HepG2 (cell line): ENCODE data around the gene DNLZ. TPM values are rescaled to one million over a fixed set of nuclear protein-coding genes. Genes with fewer than 3 reads are reported as not detected.
A peak's percentile ranks its signal among the peaks of the same experiment; 100 is the strongest.

Experiments
- CENPT ChIP-seq: sonication (generic); formaldehyde crosslinking; IDR thresholded peaks from 2 replicates; pipeline ENCODE4 v1.8.0; 2022; ENCODE audit warnings: low read depth, mild to moderate bottlenecking, moderate library complexity, missing genetic modification reagents
- E2F2 ChIP-seq: sonication (generic); formaldehyde crosslinking; IDR thresholded peaks from 2 replicates; pipeline ENCODE4 v1.4.0; 2020; ENCODE audit warnings: missing genetic modification reagents, borderline replicate concordance
- FOXM1 ChIP-seq: sonication (generic); formaldehyde crosslinking; IDR thresholded peaks from 2 replicates; pipeline ENCODE4 v1.5.0; 2020; ENCODE audit warnings: missing genetic modification reagents
- FOXO1 ChIP-seq: sonication (generic); formaldehyde crosslinking; IDR thresholded peaks from 2 replicates; pipeline ENCODE4 v1.4.0; 2020; ENCODE audit warnings: missing genetic modification reagents
- GABPA ChIP-seq, 2 experiments: IDR thresholded peaks; 2 replicates each; pipeline ENCODE4 v1.6.1; 2011 to 2016; ENCODE audit warnings: low read depth in 2 of 2, low read length in 1 of 2, missing biosample characterization in 1 of 2, missing genetic modification characterization in 1 of 2
- GABPB1 ChIP-seq: IDR thresholded peaks from 2 replicates; pipeline ENCODE4 v1.6.1; 2016; ENCODE audit warnings: mild to moderate bottlenecking, missing genetic modification reagents, moderate library complexity, missing compliant biosample characterization
- HCFC1 ChIP-seq: fragments of 150-350 bp; IDR thresholded peaks from 2 replicates; pipeline ENCODE4 v1.6.1; 2014; ENCODE audit warnings: low read depth, low read length
- IRF9 ChIP-seq: sonication (generic); formaldehyde crosslinking; IDR thresholded peaks from 2 replicates; pipeline ENCODE4 v1.8.0; 2022; ENCODE audit warnings: missing genetic modification reagents, mild to moderate bottlenecking, borderline replicate concordance
- LCORL ChIP-seq, 2 experiments: fragments of 450-650 bp in 1 of 2; sonication (generic) in 1 of 2; formaldehyde crosslinking in 1 of 2; IDR thresholded peaks; 2 replicates each; pipeline versions ENCODE4 v1.5.0 to v1.6.1; 2017 to 2020; ENCODE audit warnings: antibody characterized with exemption in 1 of 2, missing genetic modification reagents in 1 of 2
- PRMT3 ChIP-seq: sonication (generic); formaldehyde crosslinking; IDR thresholded peaks from 2 replicates; pipeline ENCODE4 v1.8.1; 2022; ENCODE audit warnings: low read depth, mild to moderate bottlenecking, moderate library complexity, missing genetic modification reagents, borderline replicate concordance
- RBM39 ChIP-seq: fragments of 200-400 bp; formaldehyde crosslinking; IDR thresholded peaks from one replicate; pipeline ENCODE4 v1.6.1; 2018; ENCODE audit warnings: antibody characterized with exemption, mild to moderate bottlenecking, low read depth, low read length; ENCODE audit not compliant: poor library complexity, severe bottlenecking
- SNAI1 ChIP-seq: sonication (generic); formaldehyde crosslinking; IDR thresholded peaks from 2 replicates; pipeline ENCODE4 v1.5.0; 2020; ENCODE audit warnings: mild to moderate bottlenecking, missing genetic modification reagents, borderline replicate concordance
- TARDBP ChIP-seq: sonication (generic); formaldehyde crosslinking; IDR thresholded peaks from 2 replicates; pipeline ENCODE4 v1.8.0; 2022; ENCODE audit warnings: mild to moderate bottlenecking, missing genetic modification reagents
- XBP1 ChIP-seq: sonication (generic); formaldehyde crosslinking; IDR thresholded peaks from 2 replicates; pipeline ENCODE4 v1.5.0; 2020; ENCODE audit warnings: missing genetic modification reagents
- YY1 ChIP-seq: IDR thresholded peaks from 2 replicates; pipeline ENCODE4 v1.6.1; 2011; ENCODE audit warnings: low read length, low read depth, moderate library complexity, mild to moderate bottlenecking; ENCODE audit not compliant: insufficient read depth, insufficient replicate concordance
- ZFYVE20 ChIP-seq: sonication (generic); formaldehyde crosslinking; IDR thresholded peaks from 2 replicates; pipeline ENCODE4 v1.8.0; 2023; ENCODE audit warnings: low read depth, mild to moderate bottlenecking, moderate library complexity, missing genetic modification reagents, borderline replicate concordance
- ZNF329 ChIP-seq: sonication (generic); formaldehyde crosslinking; IDR thresholded peaks from 2 replicates; pipeline ENCODE4 v1.9.0; 2021; ENCODE audit warnings: low read depth, mild to moderate bottlenecking, missing genetic modification reagents
- ZNF501 ChIP-seq: sonication (generic); formaldehyde crosslinking; IDR thresholded peaks from 2 replicates; pipeline ENCODE4 v1.5.1; 2020; ENCODE audit warnings: mild to moderate bottlenecking, moderate library complexity, missing genetic modification reagents
- ZNF570 ChIP-seq: sonication (generic); formaldehyde crosslinking; IDR thresholded peaks from 2 replicates; pipeline ENCODE4 v1.4.0; 2020; ENCODE audit warnings: mild to moderate bottlenecking, missing genetic modification reagents, borderline replicate concordance
- ZNF577 ChIP-seq: sonication (generic); formaldehyde crosslinking; IDR thresholded peaks from 2 replicates; pipeline ENCODE4 v1.4.0; 2020; ENCODE audit warnings: mild to moderate bottlenecking, low read depth, missing genetic modification reagents, borderline replicate concordance
- ZNF605 ChIP-seq: sonication (generic); formaldehyde crosslinking; IDR thresholded peaks from 2 replicates; pipeline ENCODE4 v1.8.0; 2022; ENCODE audit warnings: mild to moderate bottlenecking, missing genetic modification reagents
- polyA plus RNA-seq, 8 experiments: library from polyadenylated mRNA; depleted of rRNA in 3 of 8; stranded (reverse) in 7 of 8; unstranded in 1 of 8; fragments of >200 nt; fragmentation: Illumina TruSeq in 4 of 8; extraction: Trizol in 4 of 8; gene quantifications; 2 replicates each; pipeline versions ENCODE4 v1.2.1 to v1.2.3, GENCODE V29; 2011 to 2016; ENCODE audit warnings: low read depth in 4 of 8, missing spikeins in 1 of 8, mixed read lengths in 1 of 8; ENCODE audit not compliant: insufficient read depth in 1 of 8
- total RNA-seq, 5 experiments: library from RNA; depleted of rRNA; stranded (reverse); fragments of >200 nt; fragmentation: Illumina TruSeq; extraction: Trizol; gene quantifications; 2 replicates each; pipeline ENCODE4 v1.2.3, GENCODE V29; 2016; ENCODE audit warnings: low read depth in 1 of 5
- TF ChIP-seq, protein P1 (sequence below): sonication (generic); formaldehyde crosslinking; IDR thresholded peaks from 2 replicates; pipeline ENCODE4 v1.4.0; 2020; ENCODE audit warnings: mild to moderate bottlenecking, missing genetic modification reagents
- TF ChIP-seq, protein P2 (sequence below): sonication (generic); formaldehyde crosslinking; IDR thresholded peaks from 2 replicates; pipeline ENCODE4 v1.8.0; 2022; ENCODE audit warnings: mild to moderate bottlenecking, missing genetic modification reagents; ENCODE audit not compliant: insufficient replicate concordance

Gene DNLZ
- total and polyA plus RNA-seq, 2 of the 13 experiments (the other 11 are each of a cell fraction or from before 2014, with no cell fraction given): 3.4 to 8.0 TPM

GRCh38 chr9:136400038-136400834 lies 36.7 kb upstream of the DNLZ start, which contains the start of gene SNAPC4 (continued):
- TF ChIP-seq IRF9 (CRISPR knock-in tag) (peak; percentile 65; the same call in 1 of the 2 replicates), PRMT3 (no peak), RBM39 (peak; percentile 22), ZNF329 (CRISPR knock-in tag) (no peak), FOXO1 (CRISPR knock-in tag) (0 out of 2 replicates have a peak, but pooled peaks have one; percentile 13), ZNF501 (CRISPR knock-in tag) (peak; percentile 50; the same call in 1 of the 2 replicates), FOXM1 (CRISPR knock-in tag) (no peak), LCORL (IDR thresholded peaks at IDR 0.05) (no peak), LCORL (CRISPR knock-in tag; IDR thresholded peaks at IDR 0.05) (peak; percentile 39; the same call in 1 of the 2 replicates), HCFC1 (peak; percentile 47; the same call in 1 of the 2 replicates), ZNF577 (CRISPR knock-in tag) (no peak), GABPA (IDR thresholded peaks at IDR 0.05; ENCODE audit: low read depth, low read length) (peak; percentile 98), GABPA (CRISPR knock-in tag; IDR thresholded peaks at IDR 0.05; ENCODE audit: low read depth) (peak; percentile 85), YY1 (peak; percentile 85), E2F2 (CRISPR knock-in tag) (peak; percentile 29; the same call in 1 of the 2 replicates), GABPB1 (CRISPR knock-in tag) (peak; percentile 94), ZNF605 (CRISPR knock-in tag) (no peak), CENPT (0 out of 2 replicates have a peak, but pooled peaks have one; percentile 50), XBP1 (CRISPR knock-in tag) (no peak), ZFYVE20 (CRISPR knock-in tag) (no peak), SNAI1 (CRISPR knock-in tag) (no peak), TARDBP (CRISPR knock-in tag) (peak; percentile 95), ZNF570 (no peak)
- TF ChIP-seq, protein P1, sequence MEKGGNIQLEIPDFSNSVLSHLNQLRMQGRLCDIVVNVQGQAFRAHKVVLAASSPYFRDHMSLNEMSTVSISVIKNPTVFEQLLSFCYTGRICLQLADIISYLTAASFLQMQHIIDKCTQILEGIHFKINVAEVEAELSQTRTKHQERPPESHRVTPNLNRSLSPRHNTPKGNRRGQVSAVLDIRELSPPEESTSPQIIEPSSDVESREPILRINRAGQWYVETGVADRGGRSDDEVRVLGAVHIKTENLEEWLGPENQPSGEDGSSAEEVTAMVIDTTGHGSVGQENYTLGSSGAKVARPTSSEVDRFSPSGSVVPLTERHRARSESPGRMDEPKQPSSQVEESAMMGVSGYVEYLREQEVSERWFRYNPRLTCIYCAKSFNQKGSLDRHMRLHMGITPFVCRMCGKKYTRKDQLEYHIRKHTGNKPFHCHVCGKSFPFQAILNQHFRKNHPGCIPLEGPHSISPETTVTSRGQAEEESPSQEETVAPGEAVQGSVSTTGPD (CRISPR knock-in tag): no peak
- TF ChIP-seq, protein P2, sequence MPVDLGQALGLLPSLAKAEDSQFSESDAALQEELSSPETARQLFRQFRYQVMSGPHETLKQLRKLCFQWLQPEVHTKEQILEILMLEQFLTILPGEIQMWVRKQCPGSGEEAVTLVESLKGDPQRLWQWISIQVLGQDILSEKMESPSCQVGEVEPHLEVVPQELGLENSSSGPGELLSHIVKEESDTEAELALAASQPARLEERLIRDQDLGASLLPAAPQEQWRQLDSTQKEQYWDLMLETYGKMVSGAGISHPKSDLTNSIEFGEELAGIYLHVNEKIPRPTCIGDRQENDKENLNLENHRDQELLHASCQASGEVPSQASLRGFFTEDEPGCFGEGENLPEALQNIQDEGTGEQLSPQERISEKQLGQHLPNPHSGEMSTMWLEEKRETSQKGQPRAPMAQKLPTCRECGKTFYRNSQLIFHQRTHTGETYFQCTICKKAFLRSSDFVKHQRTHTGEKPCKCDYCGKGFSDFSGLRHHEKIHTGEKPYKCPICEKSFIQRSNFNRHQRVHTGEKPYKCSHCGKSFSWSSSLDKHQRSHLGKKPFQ (CRISPR knock-in tag): no peak
